ENCODE data around the gene SEC23B. TPM values are rescaled to one million over a fixed set of nuclear protein-coding genes. Genes with fewer than 3 reads are reported as not detected.

SEC23B gene
- total and polyA plus RNA-seq, 2 of the 8 experiments (the other 6 are each of a cell fraction or from before 2014, with no cell fraction given): 53.3 to 62.8 TPM

DNA sequence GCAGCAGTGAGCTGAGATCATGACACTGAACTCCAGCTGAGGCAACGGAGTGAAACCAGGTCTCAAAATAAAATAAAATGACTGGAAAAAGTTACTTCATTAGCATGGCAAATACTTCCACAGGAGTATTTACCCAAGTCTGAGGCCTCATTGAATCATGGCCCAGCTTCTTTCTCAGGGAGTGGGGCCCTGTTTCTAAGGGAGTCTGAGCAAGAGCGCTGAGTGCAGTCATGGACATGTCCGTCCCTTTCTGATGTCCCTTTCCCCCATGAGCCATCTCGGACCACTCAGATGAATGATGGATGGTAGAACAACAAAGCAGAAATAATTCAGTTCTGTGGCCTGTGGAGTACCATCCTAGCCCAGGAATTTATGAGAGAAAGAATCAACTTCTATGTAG is 72.3 kb downstream of the SEC23B start:
- DNase-seq (ENCODE audit: low read depth in 1 of 2, low spot score in 2 of 2): no peak
- no peak overlapping the region for H2BK5ac ChIP-seq (ENCODE audit: low read depth, low read length)
- no peak overlapping the region for H3K14ac ChIP-seq (ENCODE audit: insufficient read length)
- H3K23me2 ChIP-seq (ENCODE audit: low read depth, low read length): no peaks in the 10 kb centered on the region
- H3K23ac ChIP-seq (ENCODE audit: insufficient read length): no peak overlapping the region
- TF ChIP-seq MAFK (IDR thresholded peaks at IDR 0.05; ENCODE audit: low read depth, low read length): no peak
- no peak overlapping the region for H3K56ac ChIP-seq (replicated peaks; ENCODE audit: insufficient read length, low read depth, low read length)
- no peak overlapping the region for H2BK20ac ChIP-seq (ENCODE audit: low read length)
- no peak overlapping the region for H3K27ac ChIP-seq (ENCODE audit: low read depth, low read length)
- 91% methylated on average over 4 of the region's 4 CpGs; no CpG with 5 or more reads in 1 of the 2 experiments for WGBS, 2 experiments (ENCODE audit: extremely low coverage in 1 of 2, insufficient coverage in 1 of 2, insufficient read length in 1 of 2, insufficient replicate concordance in 2 of 2, low coverage in 1 of 2, low lambda C conversion rate in 2 of 2, missing lambda C conversion rate in 1 of 2)
- H4K91ac ChIP-seq (replicated peaks; ENCODE audit: insufficient read length, low read length): no peak overlapping the region
- H3K4me2 ChIP-seq (ENCODE audit: insufficient read depth in 1 of 2, low read depth in 2 of 2, low read length in 2 of 2): no peak overlapping the region
- H3K9me3 ChIP-seq (ENCODE audit: insufficient read depth in 2 of 2, low read depth in 1 of 2, low read length in 1 of 2): no peaks in the 10 kb centered on the region
- H3K4ac ChIP-seq (replicated peaks; ENCODE audit: insufficient read length, low read depth, low read length): no peak overlapping the region
- H3K27me3 ChIP-seq (replicated peaks in 1 of 4; ENCODE audit: control insufficient read depth in 3 of 4, extremely low read depth in 1 of 4, insufficient read depth in 3 of 4, low read length in 3 of 4): no peaks in the 10 kb centered on the region; a peak in 1 of 7 replicates
- H3K79me2 ChIP-seq (ENCODE audit: control insufficient read depth in 1 of 2, insufficient read depth in 2 of 2, low read length in 2 of 2): no peaks in the 10 kb centered on the region
- no peak overlapping the region for H2AFZ ChIP-seq (ENCODE audit: low read length)
- CTCF ChIA-PET (ENCODE audit: partially characterized antibody): interaction anchor here (1.2 to 1.5 kb wide), 2 partner anchors 8 to 52 kb away, joined by 3 to 4 read pairs; partner anchors contain the start of gene DTD1
- H2BK120ac ChIP-seq (replicated peaks; ENCODE audit: low read depth, low read length): no peak overlapping the region
- H2BK15ac ChIP-seq (ENCODE audit: low read length): no peak overlapping the region
- no peak overlapping the region for H4K8ac ChIP-seq (ENCODE audit: extremely low read depth, insufficient read depth, low read length)
- no peak overlapping the region for H3K4me3 ChIP-seq (ENCODE audit: extremely low read depth in 1 of 4, insufficient read depth in 2 of 4, low read depth in 3 of 4, low read length in 4 of 4)
- no peaks in the 10 kb centered on the region for H4K20me1 ChIP-seq (replicated peaks in 1 of 2; ENCODE audit: control insufficient read depth in 1 of 2, insufficient read depth in 2 of 2, low read length in 2 of 2)
- no peak overlapping the region for H2AK5ac ChIP-seq (ENCODE audit: low read depth, low read length)
- H2BK12ac ChIP-seq (ENCODE audit: low read depth, low read length): no peak overlapping the region
- no peak overlapping the region for H4K5ac ChIP-seq (ENCODE audit: insufficient read length, low read depth, low read length)
- H3K4me1 ChIP-seq (replicated peaks in 1 of 4; ENCODE audit: control insufficient read depth in 3 of 4, insufficient read depth in 4 of 4, low read length in 3 of 4): peaks cover 0 to 4% (median 0%) of the 10 kb centered on the region in 4 experiments; a peak in 2 of 7 replicates
- H3K79me1 ChIP-seq (ENCODE audit: low read depth, low read length): no peaks in the 10 kb centered on the region
- no peak for FAIRE-seq
- H3K9ac ChIP-seq (replicated peaks in 1 of 4; ENCODE audit: extremely low read depth in 1 of 4, low read depth in 3 of 4, low read length in 3 of 4): no peak overlapping the region
- H3K36me3 ChIP-seq (ENCODE audit: control insufficient read depth in 2 of 4, insufficient read depth in 4 of 4, low read length in 3 of 4): no peaks in the 10 kb centered on the region
- POLR2A ChIA-PET (ENCODE audit: partially characterized antibody): interaction anchor here (0.7 to 2.0 kb wide), 2 partner anchors 9 to 11 kb away, joined by 3 to 9 read pairs; no protein-coding TSS in a partner anchor
- H3K18ac ChIP-seq (ENCODE audit: extremely low read depth, low read length): no peak overlapping the region

All from H1 (cell line).